ENCODE data around the gene AGXT2.
"Not testable (repeated sequence)": the region's sequence is repeated elsewhere in the genome, so short reads cannot be mapped to it uniquely, and the experiment has no call there.

AGXT2 gene

GRCh38 chr5:35050541-35051126 is 2.9 kb upstream of the AGXT2 start:
- no peaks in the 10 kb centered on the region for H3K36me3 ChIP-seq (ENCODE audit: insufficient read depth, low read depth, low read length)
- H3K9me3 ChIP-seq (ENCODE audit: insufficient read depth, low read depth, low read length), result no peaks in the 10 kb centered on the region
- no peaks in the 10 kb centered on the region for H3K27me3 ChIP-seq (ENCODE audit: insufficient read depth, low read length)
- H3K27ac ChIP-seq (ENCODE audit: low read length), result no peak overlapping the region
- no peaks in the 10 kb centered on the region; the same call in 1 of the 2 replicates for H3K4me1 ChIP-seq (ENCODE audit: insufficient read depth, low read length)
- H3K4me3 ChIP-seq (ENCODE audit: low read length), result no peak overlapping the region
- H3K9ac ChIP-seq (ENCODE audit: low read depth, low read length), result no peak overlapping the region

- Histone ChIP-seq H3K36me3 (ENCODE audit: insufficient read depth, low read depth, low read length) (no peaks in the 10 kb centered on the region), H3K27ac (ENCODE audit: low read length) (no peak overlapping the region), H3K4me1 (ENCODE audit: insufficient read depth, low read length) (no peaks in the 10 kb centered on the region), H3K9me3 (ENCODE audit: insufficient read depth, low read depth, low read length) (no peaks in the 10 kb centered on the region), H3K4me3 (ENCODE audit: low read length) (no peak overlapping the region), H3K9ac (ENCODE audit: low read depth, low read length) (no peak overlapping the region), H3K27me3 (ENCODE audit: insufficient read depth, low read length) (no peaks in the 10 kb centered on the region)
Measured at GRCh38 chr5:35048910-35049309, 1.2 kb upstream of the AGXT2 start.

- H3K27me3 ChIP-seq (ENCODE audit: insufficient read depth, low read length), result no peaks in the 10 kb centered on the region
- no peak overlapping the region for H3K9ac ChIP-seq (ENCODE audit: low read depth, low read length)
- no peaks in the 10 kb centered on the region for H3K36me3 ChIP-seq (ENCODE audit: insufficient read depth, low read depth, low read length)
- no peaks in the 10 kb centered on the region for H3K9me3 ChIP-seq (ENCODE audit: insufficient read depth, low read depth, low read length)
- no peak overlapping the region for H3K27ac ChIP-seq (ENCODE audit: low read length)
- peaks cover 3% of the 10 kb centered on the region; the same call in 1 of the 2 replicates for H3K4me1 ChIP-seq (ENCODE audit: insufficient read depth, low read length)
- H3K4me3 ChIP-seq (ENCODE audit: low read length), result no peak overlapping the region
Measured at GRCh38 chr5:35046774-35047173, 975 bp downstream of the AGXT2 start.

- H3K4me3 ChIP-seq (ENCODE audit: low read length), result no peak overlapping the region
- no peaks in the 10 kb centered on the region for H3K36me3 ChIP-seq (ENCODE audit: insufficient read depth, low read depth, low read length)
- H3K27me3 ChIP-seq (ENCODE audit: insufficient read depth, low read length), result no peaks in the 10 kb centered on the region
- peaks cover 3% of the 10 kb centered on the region; the same call in 1 of the 2 replicates for H3K4me1 ChIP-seq (ENCODE audit: insufficient read depth, low read length)
- no peak overlapping the region for H3K27ac ChIP-seq (ENCODE audit: low read length)
- H3K9ac ChIP-seq (ENCODE audit: low read depth, low read length), result no peak overlapping the region
- no peaks in the 10 kb centered on the region for H3K9me3 ChIP-seq (ENCODE audit: insufficient read depth, low read depth, low read length)
Measured at GRCh38 chr5:35045280-35045679, 2.5 kb downstream of the AGXT2 start.

GRCh38 chr5:35044649-35045048 is 3.1 kb downstream of the AGXT2 start:
- no peaks in the 10 kb centered on the region for H3K27me3 ChIP-seq (ENCODE audit: insufficient read depth, low read length)
- H3K9ac ChIP-seq (ENCODE audit: low read depth, low read length), result no peak overlapping the region
- H3K27ac ChIP-seq (ENCODE audit: low read length), result no peak overlapping the region
- no peak overlapping the region for H3K4me3 ChIP-seq (ENCODE audit: low read length)
- peaks cover 3% of the 10 kb centered on the region; the same call in 1 of the 2 replicates for H3K4me1 ChIP-seq (ENCODE audit: insufficient read depth, low read length)
- H3K36me3 ChIP-seq (ENCODE audit: insufficient read depth, low read depth, low read length), result no peaks in the 10 kb centered on the region
- no peaks in the 10 kb centered on the region for H3K9me3 ChIP-seq (ENCODE audit: insufficient read depth, low read depth, low read length)

- Histone ChIP-seq H3K27me3 (ENCODE audit: insufficient read depth, low read length) (no peaks in the 10 kb centered on the region), H3K9me3 (ENCODE audit: insufficient read depth, low read depth, low read length) (no peaks in the 10 kb centered on the region), H3K4me1 (ENCODE audit: insufficient read depth, low read length) (peaks cover 3% of the 10 kb centered on the region; the same call in 1 of the 2 replicates), H3K9ac (ENCODE audit: low read depth, low read length) (no peak overlapping the region), H3K36me3 (ENCODE audit: insufficient read depth, low read depth, low read length) (no peaks in the 10 kb centered on the region), H3K27ac (ENCODE audit: low read length) (no peak overlapping the region), H3K4me3 (ENCODE audit: low read length) (no peak overlapping the region)
Measured at GRCh38 chr5:35042781-35043180, 5.0 kb downstream of the AGXT2 start.

GRCh38 chr5:35041261-35041660 is 6.5 kb downstream of the AGXT2 start:
- no peak overlapping the region for H3K4me3 ChIP-seq (ENCODE audit: low read length)
- no peak overlapping the region for H3K27ac ChIP-seq (ENCODE audit: low read length)
- H3K27me3 ChIP-seq (ENCODE audit: insufficient read depth, low read length), result no peaks in the 10 kb centered on the region
- no peaks in the 10 kb centered on the region for H3K9me3 ChIP-seq (ENCODE audit: insufficient read depth, low read depth, low read length)
- no peaks in the 10 kb centered on the region for H3K36me3 ChIP-seq (ENCODE audit: insufficient read depth, low read depth, low read length)
- no peak overlapping the region for H3K9ac ChIP-seq (ENCODE audit: low read depth, low read length)
- peaks cover 3% of the 10 kb centered on the region; the same call in 1 of the 2 replicates for H3K4me1 ChIP-seq (ENCODE audit: insufficient read depth, low read length)

- Histone ChIP-seq H3K9me3 (ENCODE audit: insufficient read depth, low read depth, low read length) (no peaks in the 10 kb centered on the region), H3K9ac (ENCODE audit: low read depth, low read length) (no peak overlapping the region), H3K36me3 (ENCODE audit: insufficient read depth, low read depth, low read length) (no peaks in the 10 kb centered on the region), H3K27ac (ENCODE audit: low read length) (no peak overlapping the region), H3K27me3 (ENCODE audit: insufficient read depth, low read length) (no peaks in the 10 kb centered on the region), H3K4me3 (ENCODE audit: low read length) (no peak overlapping the region), H3K4me1 (ENCODE audit: insufficient read depth, low read length) (peaks cover 3% of the 10 kb centered on the region; the same call in 1 of the 2 replicates)
Measured at GRCh38 chr5:35038891-35039290, 8.9 kb downstream of the AGXT2 start.

- no peak overlapping the region for H3K27ac ChIP-seq (ENCODE audit: low read length)
- no peak overlapping the region for H3K9ac ChIP-seq (ENCODE audit: low read depth, low read length)
- H3K4me3 ChIP-seq (ENCODE audit: low read length), result no peak overlapping the region
- no peaks in the 10 kb centered on the region; the same call in 1 of the 2 replicates for H3K4me1 ChIP-seq (ENCODE audit: insufficient read depth, low read length)
- H3K27me3 ChIP-seq (ENCODE audit: insufficient read depth, low read length), result no peaks in the 10 kb centered on the region
- no peaks in the 10 kb centered on the region for H3K9me3 ChIP-seq (ENCODE audit: insufficient read depth, low read depth, low read length)
- no peaks in the 10 kb centered on the region for H3K36me3 ChIP-seq (ENCODE audit: insufficient read depth, low read depth, low read length)
Measured at GRCh38 chr5:35036536-35036935, 11.2 kb downstream of the AGXT2 start.

- not testable (repeated sequence) for H3K4me1 ChIP-seq (ENCODE audit: insufficient read depth, low read length); H3K36me3 ChIP-seq (ENCODE audit: insufficient read depth, low read depth, low read length); H3K4me3 ChIP-seq (ENCODE audit: low read length); H3K27ac ChIP-seq (ENCODE audit: low read length); H3K27me3 ChIP-seq (ENCODE audit: insufficient read depth, low read length); H3K9me3 ChIP-seq (ENCODE audit: insufficient read depth, low read depth, low read length); H3K9ac ChIP-seq (ENCODE audit: low read depth, low read length)
Measured at GRCh38 chr5:35035929-35036328, 11.8 kb downstream of the AGXT2 start.

GRCh38 chr5:35035271-35035670 is 12.5 kb downstream of the AGXT2 start:
- Histone ChIP-seq H3K27me3 (ENCODE audit: insufficient read depth, low read length) (no peaks in the 10 kb centered on the region), H3K9ac (ENCODE audit: low read depth, low read length) (no peak overlapping the region), H3K36me3 (ENCODE audit: insufficient read depth, low read depth, low read length) (no peaks in the 10 kb centered on the region), H3K4me3 (ENCODE audit: low read length) (no peak overlapping the region), H3K9me3 (ENCODE audit: insufficient read depth, low read depth, low read length) (no peaks in the 10 kb centered on the region), H3K27ac (ENCODE audit: low read length) (no peak overlapping the region), H3K4me1 (ENCODE audit: insufficient read depth, low read length) (no peaks in the 10 kb centered on the region; the same call in 1 of the 2 replicates)

- no peak overlapping the region for H3K4me3 ChIP-seq (ENCODE audit: low read length)
Measured at GRCh38 chr5:35032356-35032755, 15.4 kb downstream of the AGXT2 start.

More at GRCh38 chr5:35032356-35032755, 15.4 kb downstream of the AGXT2 start:
- Histone ChIP-seq H3K9ac (ENCODE audit: low read depth, low read length) (no peak overlapping the region), H3K36me3 (ENCODE audit: insufficient read depth, low read depth, low read length) (no peaks in the 10 kb centered on the region), H3K27me3 (ENCODE audit: insufficient read depth, low read length) (no peaks in the 10 kb centered on the region), H3K9me3 (ENCODE audit: insufficient read depth, low read depth, low read length) (no peaks in the 10 kb centered on the region), H3K27ac (ENCODE audit: low read length) (no peak overlapping the region), H3K4me1 (ENCODE audit: insufficient read depth, low read length) (no peaks in the 10 kb centered on the region; the same call in 1 of the 2 replicates)

Measured in iPS-20b (cell line).